Measurements from ENCODE around the gene COX7A1.
A peak's percentile ranks its signal among the peaks of the same experiment; 100 is the strongest.

Gene COX7A1

GRCh38 chr19:36114721-36115452, 37.4 kb downstream of the COX7A1 start, which contains the start of gene POLR2I:
Gene POLR2I (minus strand): TSS chr19:36114875. CDS start chr19:36114856, 19 bp downstream.
- peak; percentile 98 for DNase-seq (ENCODE audit: low spot score)
- no peak for TF ChIP-seq CTCF (IDR thresholded peaks at IDR 0.05; ENCODE audit: extremely low read depth, missing control alignments)

GRCh38 chr19:36113894-36114720, 38.1 kb downstream of the COX7A1 start:
- TF ChIP-seq CTCF (IDR thresholded peaks at IDR 0.05; ENCODE audit: extremely low read depth, missing control alignments) = no peak
- DNase-seq (ENCODE audit: low spot score) = peak; percentile 47

- DNase-seq (ENCODE audit: low spot score) = no peak
- TF ChIP-seq CTCF (IDR thresholded peaks at IDR 0.05; ENCODE audit: extremely low read depth, missing control alignments) = no peak
These were observed 38.8 kb downstream of the COX7A1 start for GRCh38 chr19:36113425-36113824.

- TF ChIP-seq CTCF (IDR thresholded peaks at IDR 0.05; ENCODE audit: extremely low read depth, missing control alignments) = no peak
- DNase-seq (ENCODE audit: low spot score) = no peak
These were observed 39.6 kb downstream of the COX7A1 start for GRCh38 chr19:36112678-36113077.

GRCh38 chr19:36111200-36111539, 41.1 kb downstream of the COX7A1 start:
- DNase-seq (ENCODE audit: low spot score) = no peak
- no peak for TF ChIP-seq CTCF (IDR thresholded peaks at IDR 0.05; ENCODE audit: extremely low read depth, missing control alignments)

GRCh38 chr19:36110487-36111199, 41.6 kb downstream of the COX7A1 start, which contains the start of gene OVOL3:
Gene OVOL3 (plus strand): TSS chr19:36111143. CDS start chr19:36111203, 60 bp downstream.
- no peak for TF ChIP-seq CTCF (IDR thresholded peaks at IDR 0.05; ENCODE audit: extremely low read depth, missing control alignments)
- no peak for DNase-seq (ENCODE audit: low spot score)
